Measurements from ENCODE around the gene TMEM255B.

GRCh38 chr13:113781571-113781970, 22.5 kb downstream of the TMEM255B start:
- no peak for TF ChIP-seq CTCF (IDR thresholded peaks at IDR 0.05)
- no peak for TF ChIP-seq POLR2A (IDR thresholded peaks at IDR 0.05)

Data from Peyer's patch (tissue), 4 donors.